ENCODE results near the gene RAB3IL1. TPM values are rescaled to one million over a fixed set of nuclear protein-coding genes. Genes with fewer than 3 reads are reported as not detected.

RAB3IL1 gene
- total RNA-seq, 1 donor = 15.9 TPM

DNA sequence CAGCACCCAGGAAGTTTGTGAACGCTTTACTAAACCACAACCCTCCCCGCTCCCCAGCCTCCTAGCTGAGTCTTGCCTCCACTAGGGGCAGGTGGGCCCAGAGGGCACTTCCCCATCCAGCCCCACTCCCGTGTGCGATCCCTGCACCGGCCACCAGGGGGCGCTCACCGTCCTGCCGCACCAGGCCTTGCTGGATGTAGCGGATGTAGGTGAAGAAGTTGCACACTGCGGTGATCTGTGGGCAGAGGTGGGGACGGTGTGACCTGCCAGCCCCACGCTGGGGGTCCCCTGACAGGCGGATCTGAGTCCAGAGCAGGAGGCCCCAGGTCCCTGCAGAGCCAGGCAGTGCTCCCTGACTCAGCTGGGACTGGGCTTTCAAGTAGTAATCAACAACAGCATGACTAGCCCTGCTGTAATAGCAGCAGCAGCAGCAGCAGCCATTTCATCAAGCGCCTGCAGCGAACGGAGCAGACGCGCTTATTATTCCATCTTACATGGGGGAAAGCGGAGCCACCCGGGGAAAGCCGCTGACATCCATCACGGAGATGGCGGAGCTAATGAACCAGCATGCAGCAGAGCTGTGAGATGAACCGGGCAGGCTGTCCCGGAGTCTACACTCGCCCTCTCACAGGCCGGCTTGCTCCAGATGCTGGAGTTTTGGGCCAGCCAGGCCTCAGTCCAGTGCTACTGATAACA, 18.1 kb downstream of the RAB3IL1 start:
- H3K4me1 ChIP-seq (ENCODE audit: insufficient read depth, low read length) = no peaks in the 10 kb centered on the region
- H2AFZ ChIP-seq (ENCODE audit: low read length) = peak overlapping the region; percentile 88

GRCh38 chr11:61898247-61898582, 19.2 kb downstream of the RAB3IL1 start:
- no peaks in the 10 kb centered on the region for H3K4me1 ChIP-seq (ENCODE audit: insufficient read depth, low read length)
- TF ChIP-seq, protein P1, sequence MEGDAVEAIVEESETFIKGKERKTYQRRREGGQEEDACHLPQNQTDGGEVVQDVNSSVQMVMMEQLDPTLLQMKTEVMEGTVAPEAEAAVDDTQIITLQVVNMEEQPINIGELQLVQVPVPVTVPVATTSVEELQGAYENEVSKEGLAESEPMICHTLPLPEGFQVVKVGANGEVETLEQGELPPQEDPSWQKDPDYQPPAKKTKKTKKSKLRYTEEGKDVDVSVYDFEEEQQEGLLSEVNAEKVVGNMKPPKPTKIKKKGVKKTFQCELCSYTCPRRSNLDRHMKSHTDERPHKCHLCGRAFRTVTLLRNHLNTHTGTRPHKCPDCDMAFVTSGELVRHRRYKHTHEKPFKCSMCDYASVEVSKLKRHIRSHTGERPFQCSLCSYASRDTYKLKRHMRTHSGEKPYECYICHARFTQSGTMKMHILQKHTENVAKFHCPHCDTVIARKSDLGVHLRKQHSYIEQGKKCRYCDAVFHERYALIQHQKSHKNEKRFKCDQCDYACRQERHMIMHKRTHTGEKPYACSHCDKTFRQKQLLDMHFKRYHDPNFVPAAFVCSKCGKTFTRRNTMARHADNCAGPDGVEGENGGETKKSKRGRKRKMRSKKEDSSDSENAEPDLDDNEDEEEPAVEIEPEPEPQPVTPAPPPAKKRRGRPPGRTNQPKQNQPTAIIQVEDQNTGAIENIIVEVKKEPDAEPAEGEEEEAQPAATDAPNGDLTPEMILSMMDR (IDR thresholded peaks at IDR 0.05; ENCODE audit: extremely low read depth, low read depth, low read length) = no peak
- H3K36me3 ChIP-seq (ENCODE audit: insufficient read depth, low read length) = no peaks in the 10 kb centered on the region
- no peak for DNase-seq (ENCODE audit: insufficient read length, low spot score, missing footprints)
- H3K4me3 ChIP-seq (ENCODE audit: insufficient read depth, low read length) = no peak overlapping the region
- no peaks in the 10 kb centered on the region for H3K27me3 ChIP-seq (ENCODE audit: insufficient read depth, low read length)
- H3K79me2 ChIP-seq (ENCODE audit: insufficient read depth, low read length) = no peaks in the 10 kb centered on the region
- H4K20me1 ChIP-seq (ENCODE audit: insufficient read depth, low read length) = no peaks in the 10 kb centered on the region
- H3K9me3 ChIP-seq (ENCODE audit: low read depth, low read length) = no peaks in the 10 kb centered on the region
- no peak overlapping the region for H2AFZ ChIP-seq (ENCODE audit: low read length)
- H3K4me2 ChIP-seq (ENCODE audit: insufficient read depth, low read length) = no peak overlapping the region
- no peak overlapping the region for H3K27ac ChIP-seq (ENCODE audit: low read depth, low read length)

More for the DNA sequence above, 18.1 kb downstream of the RAB3IL1 start:
- Histone ChIP-seq H3K27me3 (ENCODE audit: insufficient read depth, low read length) (no peaks in the 10 kb centered on the region), H3K9me3 (ENCODE audit: low read depth, low read length) (no peaks in the 10 kb centered on the region), H3K27ac (ENCODE audit: low read depth, low read length) (no peak overlapping the region), H3K4me2 (ENCODE audit: insufficient read depth, low read length) (no peak overlapping the region), H3K79me2 (ENCODE audit: insufficient read depth, low read length) (no peaks in the 10 kb centered on the region), H3K4me3 (ENCODE audit: insufficient read depth, low read length) (no peak overlapping the region), H3K36me3 (ENCODE audit: insufficient read depth, low read length) (no peaks in the 10 kb centered on the region), H4K20me1 (ENCODE audit: insufficient read depth, low read length) (no peaks in the 10 kb centered on the region)
- peak; percentile 99 for DNase-seq (ENCODE audit: insufficient read length, low spot score, missing footprints)
- TF ChIP-seq, protein P1 (IDR thresholded peaks at IDR 0.05; ENCODE audit: extremely low read depth, low read depth, low read length) = peak; percentile 95

- Histone ChIP-seq H3K4me2 (ENCODE audit: insufficient read depth, low read length) (no peak overlapping the region), H2AFZ (ENCODE audit: low read length) (no peak overlapping the region), H4K20me1 (ENCODE audit: insufficient read depth, low read length) (no peaks in the 10 kb centered on the region), H3K79me2 (ENCODE audit: insufficient read depth, low read length) (no peaks in the 10 kb centered on the region), H3K36me3 (ENCODE audit: insufficient read depth, low read length) (no peaks in the 10 kb centered on the region), H3K9me3 (ENCODE audit: low read depth, low read length) (no peaks in the 10 kb centered on the region), H3K4me1 (ENCODE audit: insufficient read depth, low read length) (no peaks in the 10 kb centered on the region), H3K27ac (ENCODE audit: low read depth, low read length) (no peak overlapping the region), H3K27me3 (ENCODE audit: insufficient read depth, low read length) (no peaks in the 10 kb centered on the region), H3K4me3 (ENCODE audit: insufficient read depth, low read length) (no peak overlapping the region)
- TF ChIP-seq, protein P1 (IDR thresholded peaks at IDR 0.05; ENCODE audit: extremely low read depth, low read depth, low read length) = peak; percentile 82
- peak; percentile 98 for DNase-seq (ENCODE audit: insufficient read length, low spot score, missing footprints)
Measured at GRCh38 chr11:61897387-61898246, 19.7 kb downstream of the RAB3IL1 start.
